GM18511 (cell line): ENCODE data around the gene FCGBP.

Source experiments
- ATAC-seq: cut with Tn5 transposase; IDR thresholded peaks from one replicate; pipeline ENCODE4 v1.9.1; 2021; ENCODE audit warnings: mild to moderate bottlenecking, moderate library complexity; ENCODE audit not compliant: unreplicated experiment

Gene FCGBP

DNA sequence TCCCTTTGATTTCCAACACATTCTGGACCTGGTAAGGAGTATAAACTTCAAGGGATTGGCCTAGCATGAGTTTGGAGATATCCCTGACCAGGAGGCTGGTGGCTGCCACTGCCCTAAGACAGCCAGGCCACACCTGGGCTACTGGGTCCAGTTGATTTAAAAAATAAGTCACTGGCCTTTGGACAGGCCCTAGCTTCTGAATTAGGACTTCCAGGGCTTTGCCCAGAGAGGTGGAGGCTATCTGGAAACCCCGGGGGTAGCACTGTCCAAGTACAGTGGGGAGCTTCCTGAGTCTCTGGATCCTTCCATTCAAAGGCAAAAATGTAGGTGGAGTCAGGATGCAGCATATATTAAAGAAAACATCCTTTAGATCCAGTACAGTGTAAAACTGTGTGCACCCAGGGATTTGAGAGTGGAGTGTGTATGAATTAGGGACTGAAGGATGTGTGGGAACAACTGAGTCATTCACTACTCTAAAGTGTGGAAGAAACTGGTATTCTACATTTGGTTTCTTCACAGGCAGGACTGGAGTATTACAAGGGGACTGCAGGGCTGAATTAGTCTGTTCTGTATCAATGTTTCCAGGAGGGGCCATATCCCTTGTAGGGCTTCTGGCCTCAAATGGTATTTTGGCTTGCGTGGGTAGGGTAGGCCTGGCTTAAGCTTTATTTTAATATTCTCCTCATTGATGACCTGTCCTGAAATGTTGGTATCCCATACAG is 14.8 kb upstream of the FCGBP start:
- ATAC-seq: no peak

- no peak for ATAC-seq
Observed at GRCh38 chr19:39946532-39946931, 12.1 kb upstream of the FCGBP start.

DNA sequence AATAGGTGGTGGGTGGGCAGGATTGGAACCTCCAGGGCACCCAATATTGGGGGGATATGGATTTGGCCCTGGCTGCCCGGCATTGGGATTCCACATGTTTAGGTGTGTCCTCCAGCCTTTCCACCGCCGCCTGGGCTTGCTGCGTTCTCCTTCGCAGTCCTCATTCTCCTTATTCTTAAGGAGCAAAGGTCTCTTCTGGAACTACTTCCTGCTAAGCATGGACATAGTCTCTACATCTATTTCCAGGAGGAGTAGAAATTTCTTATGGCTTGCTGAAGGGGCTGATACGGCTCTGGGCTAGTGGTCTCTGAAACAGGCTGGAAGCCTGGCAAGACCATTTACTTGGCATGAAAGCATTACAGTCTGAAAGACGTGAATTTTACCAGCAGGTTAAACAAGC is 9.2 kb upstream of the FCGBP start:
- no peak for ATAC-seq

DNA sequence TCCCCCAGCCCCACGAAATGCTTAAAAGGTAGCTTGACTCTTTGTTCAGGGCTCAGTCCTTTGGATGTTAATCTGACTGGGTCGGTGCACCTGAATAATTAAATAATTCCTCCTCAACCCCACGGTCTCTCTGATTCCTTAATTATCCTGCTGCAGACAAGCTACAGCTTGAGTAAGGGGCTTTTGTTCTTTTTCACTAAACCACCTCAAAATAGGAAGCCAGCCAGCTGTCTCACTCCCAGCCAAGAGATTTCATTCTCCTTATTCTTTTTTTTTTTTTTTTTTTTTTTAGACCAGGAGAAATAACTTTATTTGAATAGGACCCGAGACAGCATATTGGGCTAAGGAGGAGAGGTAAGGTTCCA is 7.9 kb upstream of the FCGBP start:
- ATAC-seq: no peak

GRCh38 chr19:39941615-39942365 is 7.4 kb upstream of the FCGBP start:
- peak; percentile 79 for ATAC-seq

DNA sequence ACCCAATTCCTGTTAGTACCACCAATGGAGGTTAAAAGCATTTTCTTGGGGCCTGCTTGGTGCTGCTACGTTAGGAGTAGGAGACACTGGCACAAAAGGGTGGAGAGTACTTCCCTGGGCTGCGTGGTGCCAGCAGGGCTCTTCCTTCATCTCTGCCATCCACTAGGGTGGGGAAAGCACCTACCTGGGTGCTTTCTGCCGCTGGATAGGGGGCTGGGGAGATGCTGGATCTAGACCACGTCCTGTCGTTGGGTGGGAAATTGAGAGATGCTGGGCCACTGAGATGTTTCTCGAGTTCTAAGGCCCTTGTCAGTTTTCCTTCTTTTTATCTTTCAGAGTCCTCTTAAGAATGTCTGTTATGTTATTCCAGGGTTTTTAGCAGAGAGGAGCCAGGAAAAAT is 6.7 kb upstream of the FCGBP start:
- ATAC-seq: no peak

- ATAC-seq: no peak
Observed at GRCh38 chr19:39940221-39940833, 5.9 kb upstream of the FCGBP start.

DNA sequence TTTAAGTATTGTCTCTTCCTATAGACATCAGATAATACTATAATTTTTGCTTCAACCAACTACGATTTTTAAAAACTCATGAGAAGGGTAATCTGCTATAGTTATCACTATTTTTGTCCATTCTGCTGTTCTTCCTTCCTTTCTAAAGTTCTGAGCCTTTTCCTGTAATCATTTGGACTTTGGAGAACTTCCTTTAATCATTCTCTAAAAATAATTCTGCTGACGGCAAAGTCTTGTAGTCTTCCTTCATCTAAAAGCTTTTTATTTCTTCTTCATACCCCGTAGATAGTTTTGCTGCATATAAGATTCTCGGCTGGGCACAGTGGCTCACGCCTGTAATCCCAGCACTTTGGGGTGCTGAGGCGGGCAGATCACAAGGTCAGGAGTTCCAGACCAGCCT is 5.1 kb upstream of the FCGBP start:
- ATAC-seq: no peak

DNA sequence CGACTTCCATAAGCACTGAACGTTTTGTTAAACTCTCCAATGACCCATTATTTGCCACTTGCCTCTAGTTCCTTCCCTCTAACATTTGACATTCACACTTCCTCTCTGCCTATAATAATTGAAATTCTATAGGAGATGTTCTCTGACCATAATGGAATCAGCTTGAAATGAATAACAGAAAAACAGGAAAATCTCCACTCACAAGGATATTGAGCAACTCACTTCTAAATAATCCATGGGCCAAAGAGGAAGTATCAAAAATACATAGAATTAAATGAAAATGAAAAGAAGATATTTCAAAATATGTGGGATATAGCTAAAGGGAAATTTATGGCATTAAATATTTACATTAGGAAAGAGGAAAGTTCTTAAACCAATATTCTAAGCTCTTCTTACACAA is 3.4 kb upstream of the FCGBP start:
- ATAC-seq: no peak

DNA sequence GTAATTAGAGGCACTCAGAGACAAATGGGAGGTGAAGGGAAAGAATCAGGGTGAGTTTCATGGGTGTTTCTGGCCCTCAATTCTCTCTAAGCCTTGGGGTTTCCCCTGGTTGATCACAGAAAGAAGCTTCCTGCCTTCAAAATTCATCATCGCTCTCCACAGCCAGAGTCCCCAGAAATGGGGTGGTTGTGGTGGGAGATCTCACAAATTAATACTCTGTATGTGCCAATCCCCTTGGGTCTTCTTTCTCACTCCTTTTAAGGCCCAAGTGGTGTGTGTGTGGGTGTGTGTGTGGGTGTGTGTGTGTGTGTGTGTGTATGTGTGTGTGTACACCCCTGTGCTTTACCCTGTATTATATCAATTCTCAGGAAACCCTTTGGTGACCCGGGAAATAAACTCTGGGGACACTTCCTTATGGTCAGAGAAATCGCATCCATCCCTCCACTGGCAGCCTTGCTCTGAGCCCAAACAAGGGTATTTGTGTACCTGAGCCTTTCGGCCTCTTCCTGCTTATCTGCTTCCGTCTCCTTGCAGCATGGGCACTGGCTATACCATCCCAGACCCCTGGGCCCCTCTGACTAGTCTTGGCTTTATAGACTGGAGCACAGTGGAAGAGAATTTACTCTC is 2.8 kb upstream of the FCGBP start:
- ATAC-seq: no peak

DNA sequence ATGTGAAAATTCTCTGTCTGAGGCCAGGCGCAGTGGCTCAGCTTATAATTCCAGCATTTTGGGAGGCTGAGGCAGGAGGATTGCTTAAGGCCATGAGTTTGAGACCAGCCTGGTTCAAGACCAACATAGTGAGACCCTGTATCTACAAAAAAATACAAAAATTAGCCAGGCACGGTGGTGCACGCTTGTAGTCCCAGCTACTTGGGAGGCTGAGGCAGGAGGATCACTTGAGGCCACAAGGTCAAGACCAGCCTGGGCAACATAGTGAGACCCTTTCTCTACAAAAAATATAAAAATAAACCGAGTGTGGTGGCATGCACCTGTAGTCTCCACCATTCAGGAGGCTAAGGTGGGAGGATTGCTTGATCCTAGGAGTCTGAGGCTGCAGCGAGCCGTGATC is 2.2 kb upstream of the FCGBP start:
- ATAC-seq: no peak

DNA sequence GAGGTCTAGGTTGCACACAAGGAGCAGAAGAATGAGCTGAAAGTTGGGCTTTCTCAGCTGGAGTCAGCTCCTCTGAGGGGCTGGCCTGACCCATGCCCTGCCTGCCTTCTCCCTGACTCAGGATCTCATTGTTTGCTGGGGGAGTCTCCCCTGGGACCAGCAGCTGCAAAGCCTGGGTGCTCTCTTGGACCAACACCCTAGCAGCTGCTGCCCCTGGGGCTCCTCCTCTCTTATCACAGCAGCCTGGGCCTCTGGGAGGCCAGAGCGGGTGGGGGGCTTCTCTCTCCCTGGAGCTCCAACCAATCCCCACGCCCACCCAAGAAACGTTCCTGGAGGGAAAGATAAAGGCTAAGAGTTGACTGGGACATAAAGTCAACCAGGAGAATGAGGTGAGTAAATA is 1.6 kb upstream of the FCGBP start:
- no peak for ATAC-seq

- ATAC-seq: no peak
Observed at GRCh38 chr19:39935364-39935661, 879 bp upstream of the FCGBP start.

DNA sequence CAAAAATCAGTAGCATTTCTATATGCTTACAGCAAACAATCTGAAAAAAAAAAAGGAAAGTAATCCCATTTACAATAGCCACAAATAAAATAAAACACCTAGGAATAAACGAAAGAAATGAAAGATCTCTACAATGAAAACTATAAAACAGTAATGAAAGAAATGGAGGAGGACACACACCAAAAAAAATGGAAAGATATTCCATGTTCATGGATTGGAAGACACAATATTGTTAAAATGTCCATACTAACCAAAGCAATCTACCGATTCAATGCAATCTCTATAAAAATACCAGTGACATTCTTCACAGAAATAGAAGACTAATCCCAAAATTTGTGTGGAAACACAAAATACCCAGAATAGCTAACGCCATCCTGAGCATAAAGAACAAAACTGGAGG is 4.7 kb downstream of the FCGBP start:
- ATAC-seq: no peak

- ATAC-seq: no peak
Observed at GRCh38 chr19:39928357-39928725, 6.1 kb downstream of the FCGBP start.

GRCh38 chr19:39927524-39928356 is 6.7 kb downstream of the FCGBP start:
- ATAC-seq: no peak

- ATAC-seq: no peak
Observed at GRCh38 chr19:39927076-39927475, 7.4 kb downstream of the FCGBP start.

- ATAC-seq: no peak
Observed at GRCh38 chr19:39926170-39926760, 8.2 kb downstream of the FCGBP start.

DNA sequence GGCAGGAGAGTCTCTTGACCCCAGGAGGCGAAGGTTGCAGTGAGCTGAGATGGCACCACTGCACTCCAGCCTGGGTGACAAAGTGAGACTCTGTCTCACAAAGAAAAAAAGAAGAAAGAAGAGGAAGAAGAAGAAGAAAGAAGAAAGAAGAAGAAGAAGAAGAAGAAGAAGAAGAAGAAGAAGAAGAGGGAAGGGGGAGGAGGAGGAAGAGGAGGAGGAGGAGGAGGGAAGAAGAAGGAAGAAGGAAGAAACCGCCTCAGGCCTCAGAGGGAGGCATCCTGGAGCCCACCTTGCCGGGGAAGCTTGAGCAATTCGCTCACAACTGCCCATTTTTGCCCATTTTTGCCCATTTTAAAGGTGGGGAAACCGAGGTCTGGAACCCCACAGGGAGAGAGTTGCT is 9.5 kb downstream of the FCGBP start:
- no peak for ATAC-seq

DNA sequence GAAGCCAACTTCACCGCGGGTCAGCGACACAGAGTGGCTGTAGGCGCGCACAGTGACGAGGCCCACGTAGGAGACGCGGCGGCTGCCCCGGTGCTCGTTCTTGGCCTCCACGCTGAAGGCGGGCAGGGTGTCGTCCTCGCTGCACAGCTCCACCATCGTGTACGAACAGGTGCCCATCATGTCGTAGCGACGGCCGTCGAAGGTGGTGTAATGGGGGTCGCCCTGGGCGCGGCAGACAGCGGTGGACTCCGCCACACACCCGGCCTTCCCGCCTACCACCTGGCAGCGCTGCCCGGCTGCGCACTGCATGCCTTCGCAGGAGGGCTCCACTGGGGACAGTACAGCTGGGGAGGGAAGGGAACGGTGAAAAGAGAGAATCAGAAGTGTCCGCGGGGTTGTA is 10.0 kb downstream of the FCGBP start:
- no peak for ATAC-seq

- ATAC-seq: no peak
Observed at GRCh38 chr19:39923862-39924261, 10.6 kb downstream of the FCGBP start.
